BE2C (cell line): ENCODE measurements around the gene RRP7A.
"Not testable (repeated sequence)": the region's sequence is repeated elsewhere in the genome, so short reads cannot be mapped to it uniquely, and the experiment has no call there.

ENCODE experiments used
- DNase-seq: peaks from one replicate; pipeline ENCODE4 v3.0.0-alpha.2; 2020
- H3K27me3 ChIP-seq: fragments of 250-450 bp; sonication (Bioruptor Pico); 2 replicates; pipeline ENCODE4 v1.5.1; 2020; ENCODE audit warnings: mild to moderate bottlenecking
- H3K36me3 ChIP-seq: fragments of 250-450 bp; sonication (Bioruptor Pico); 2 replicates; pipeline ENCODE4 v1.5.1; 2020; ENCODE audit warnings: mild to moderate bottlenecking
- H3K4me1 ChIP-seq: fragments of 250-450 bp; sonication (Bioruptor Pico); 2 replicates; pipeline ENCODE4 v1.5.1; 2020
- H3K4me3 ChIP-seq: 2 replicates; pipeline ENCODE4 v1.5.1; 2011; ENCODE audit warnings: low read depth, low read length
- H3K9me3 ChIP-seq: fragments of 250-450 bp; sonication (Bioruptor Pico); 2 replicates; pipeline ENCODE4 v1.5.1; 2020
- TF ChIP-seq, protein P1 (sequence below): IDR thresholded peaks from 2 replicates; pipeline ENCODE4 v1.5.1; 2012; ENCODE audit warnings: mild to moderate bottlenecking, low read depth, low read length

The RRP7A gene

DNA sequence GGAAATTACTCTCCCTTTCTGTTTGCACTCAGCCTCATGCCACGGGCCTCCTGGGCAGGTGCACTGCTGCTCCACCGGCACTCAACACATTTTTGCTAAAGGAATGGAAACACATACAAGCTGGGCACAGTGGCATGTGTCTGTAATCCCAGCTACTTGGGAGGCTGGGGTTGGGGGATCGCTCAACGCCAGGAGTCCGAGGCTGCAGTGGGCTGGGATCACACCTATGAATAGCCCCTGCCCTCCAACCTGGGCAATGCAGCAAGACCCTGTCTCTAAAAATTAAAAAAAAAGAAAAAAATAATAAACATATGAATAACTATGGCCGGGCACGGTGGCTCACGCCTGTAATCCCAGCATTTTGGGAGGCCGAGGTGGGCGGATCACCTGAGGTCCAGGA is 30.6 kb downstream of the RRP7A start:
- Histone ChIP-seq H3K27me3 (no peaks in the 10 kb centered on the region), H3K9me3 (no peaks in the 10 kb centered on the region), H3K4me1 (no peaks in the 10 kb centered on the region), H3K4me3 (no peak overlapping the region), H3K36me3 (no peaks in the 10 kb centered on the region)
- no peak for DNase-seq
- TF ChIP-seq, protein P1, sequence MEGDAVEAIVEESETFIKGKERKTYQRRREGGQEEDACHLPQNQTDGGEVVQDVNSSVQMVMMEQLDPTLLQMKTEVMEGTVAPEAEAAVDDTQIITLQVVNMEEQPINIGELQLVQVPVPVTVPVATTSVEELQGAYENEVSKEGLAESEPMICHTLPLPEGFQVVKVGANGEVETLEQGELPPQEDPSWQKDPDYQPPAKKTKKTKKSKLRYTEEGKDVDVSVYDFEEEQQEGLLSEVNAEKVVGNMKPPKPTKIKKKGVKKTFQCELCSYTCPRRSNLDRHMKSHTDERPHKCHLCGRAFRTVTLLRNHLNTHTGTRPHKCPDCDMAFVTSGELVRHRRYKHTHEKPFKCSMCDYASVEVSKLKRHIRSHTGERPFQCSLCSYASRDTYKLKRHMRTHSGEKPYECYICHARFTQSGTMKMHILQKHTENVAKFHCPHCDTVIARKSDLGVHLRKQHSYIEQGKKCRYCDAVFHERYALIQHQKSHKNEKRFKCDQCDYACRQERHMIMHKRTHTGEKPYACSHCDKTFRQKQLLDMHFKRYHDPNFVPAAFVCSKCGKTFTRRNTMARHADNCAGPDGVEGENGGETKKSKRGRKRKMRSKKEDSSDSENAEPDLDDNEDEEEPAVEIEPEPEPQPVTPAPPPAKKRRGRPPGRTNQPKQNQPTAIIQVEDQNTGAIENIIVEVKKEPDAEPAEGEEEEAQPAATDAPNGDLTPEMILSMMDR, result no peak

DNA sequence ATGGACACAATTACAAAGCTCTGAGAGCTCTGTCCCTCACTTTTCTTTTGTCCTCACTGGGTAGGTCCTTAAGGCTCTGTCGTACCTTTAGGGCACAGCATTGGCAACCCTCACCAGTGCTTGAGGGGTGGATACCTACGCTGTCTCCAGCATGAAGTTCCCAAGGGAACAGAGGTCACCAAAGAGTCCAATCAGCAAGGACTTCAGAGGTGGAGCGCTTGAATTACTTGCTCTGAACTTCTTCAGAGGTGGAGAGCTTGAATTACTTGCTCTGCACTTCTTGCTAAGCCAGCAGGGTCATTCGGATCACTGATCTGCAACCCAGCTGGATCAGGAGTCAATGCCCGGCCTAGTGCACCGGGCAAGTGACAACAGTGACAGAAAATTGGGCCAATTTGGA is 35.1 kb downstream of the RRP7A start:
- no peak for DNase-seq
- TF ChIP-seq, protein P1, result no peak
- H3K4me3 ChIP-seq, result no peak overlapping the region
- no peaks in the 10 kb centered on the region for H3K36me3 ChIP-seq
- no peaks in the 10 kb centered on the region for H3K4me1 ChIP-seq
- no peaks in the 10 kb centered on the region for H3K9me3 ChIP-seq
- H3K27me3 ChIP-seq, result no peaks in the 10 kb centered on the region

DNA sequence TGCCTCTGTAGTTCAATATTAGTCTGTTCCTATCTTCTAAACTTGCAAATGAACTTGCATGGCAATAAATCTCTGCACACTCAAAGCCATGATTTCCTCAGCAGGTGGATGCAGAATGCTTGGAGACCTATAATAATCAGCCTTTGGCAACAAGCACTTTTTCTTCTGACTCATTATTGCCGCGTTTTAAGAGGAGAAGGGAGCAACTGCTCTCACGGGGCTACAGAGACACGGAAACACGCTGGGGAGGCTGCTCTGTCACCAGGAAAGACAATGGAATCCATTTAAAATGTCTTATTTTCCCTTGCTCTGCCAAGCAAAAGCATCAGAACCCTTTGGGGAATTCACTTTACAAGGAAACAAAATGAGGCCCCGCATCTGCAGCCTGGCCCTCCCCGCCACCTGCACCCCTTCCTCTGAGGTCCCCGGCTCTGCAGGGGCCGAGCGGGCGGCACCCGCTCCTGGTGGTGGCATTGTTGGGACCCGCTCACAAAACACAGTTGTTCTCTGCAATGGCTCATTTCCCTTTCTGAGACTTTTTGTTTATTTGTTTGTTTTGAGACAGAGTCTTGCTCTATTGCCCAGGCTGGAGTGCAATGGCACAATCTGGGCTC is 35.9 kb downstream of the RRP7A start:
- not testable (repeated sequence) for H3K9me3 ChIP-seq, H3K36me3 ChIP-seq, H3K4me3 ChIP-seq, H3K4me1 ChIP-seq, H3K27me3 ChIP-seq, DNase-seq

DNA sequence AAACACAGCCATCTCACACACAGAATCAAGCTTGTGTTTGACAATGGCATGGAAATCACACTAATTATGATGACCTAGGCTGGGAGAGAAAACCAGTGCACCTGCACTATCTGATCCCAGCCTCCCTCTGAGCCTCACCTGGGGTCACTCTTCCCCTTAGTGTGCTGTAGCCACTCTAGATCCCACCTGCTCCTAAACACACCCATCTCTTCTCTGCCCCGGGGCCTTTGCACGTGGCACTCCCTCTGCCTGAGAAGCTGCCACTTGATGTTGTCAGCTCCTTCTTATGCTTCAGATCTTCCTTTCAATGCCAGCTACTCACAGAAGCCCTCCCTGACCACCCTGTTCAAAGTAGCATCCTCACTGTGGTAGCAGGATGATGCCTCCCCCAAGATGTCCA is 44.5 kb downstream of the RRP7A start:
- Histone ChIP-seq H3K36me3 (no peaks in the 10 kb centered on the region), H3K4me1 (peaks cover 3% of the 10 kb centered on the region), H3K4me3 (no peak overlapping the region), H3K27me3 (no peaks in the 10 kb centered on the region), H3K9me3 (no peaks in the 10 kb centered on the region)
- no peak for DNase-seq
- TF ChIP-seq, protein P1, result no peak

DNA sequence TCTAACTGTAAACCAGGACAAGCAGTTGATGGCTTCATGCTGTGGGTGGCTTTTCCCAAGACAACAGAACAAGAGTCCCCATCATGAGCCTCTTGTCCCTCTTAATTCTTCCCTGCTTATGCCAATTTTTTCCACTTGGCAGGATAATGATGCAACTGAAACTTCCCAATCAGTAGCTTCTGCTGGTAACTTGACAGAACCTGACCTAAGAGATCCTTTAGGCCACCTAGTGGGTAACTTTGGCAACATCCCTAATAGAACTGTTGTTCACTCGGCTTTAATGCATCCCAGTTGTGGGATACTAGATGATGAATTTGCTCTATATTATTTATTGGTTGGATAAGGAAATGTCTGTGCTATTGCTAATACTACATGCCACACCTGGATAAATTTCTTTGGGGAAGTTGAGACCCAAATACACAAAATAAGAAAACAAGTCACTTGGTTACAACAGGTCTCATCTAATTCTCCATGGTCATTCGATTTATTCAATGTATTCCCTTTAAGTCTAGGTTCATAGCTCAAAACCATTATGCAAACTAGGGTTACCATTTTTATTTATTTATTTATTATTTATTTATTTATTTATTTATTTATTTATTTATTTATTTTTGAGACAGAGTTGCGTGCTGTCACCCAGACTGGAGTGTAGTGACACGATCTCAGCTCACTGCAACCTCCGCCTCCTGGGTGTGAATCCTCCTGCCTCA is 46.0 kb downstream of the RRP7A start:
- H3K4me1 ChIP-seq, result peaks cover 3% of the 10 kb centered on the region
- H3K36me3 ChIP-seq, result no peaks in the 10 kb centered on the region
- DNase-seq, result peak; percentile 42
- TF ChIP-seq, protein P1, result peak; percentile 87
- H3K27me3 ChIP-seq, result no peaks in the 10 kb centered on the region
- no peaks in the 10 kb centered on the region for H3K9me3 ChIP-seq
- H3K4me3 ChIP-seq, result no peak overlapping the region

DNA sequence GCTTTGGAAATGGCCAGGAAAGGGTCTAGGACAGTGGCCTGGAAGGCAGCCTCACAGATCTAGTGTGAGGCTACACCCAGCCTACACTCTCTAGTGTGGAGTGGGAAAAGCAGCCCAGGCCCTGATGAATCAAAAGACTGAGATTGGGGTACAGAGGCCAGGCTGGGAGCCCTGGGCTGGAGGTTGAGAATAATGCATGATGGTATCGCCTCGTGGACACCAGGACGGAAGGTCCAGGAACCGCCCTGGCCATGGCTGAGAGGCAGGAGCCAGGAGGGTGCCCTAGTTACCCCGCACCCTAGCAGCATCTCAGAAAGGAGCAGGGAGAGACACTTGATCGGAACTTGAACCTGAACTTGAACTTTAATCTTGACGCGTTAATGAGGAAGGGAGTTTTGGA is 46.9 kb downstream of the RRP7A start:
- TF ChIP-seq, protein P1, result no peak
- H3K4me3 ChIP-seq, result no peak overlapping the region

More for the DNA sequence above, 46.9 kb downstream of the RRP7A start:
- DNase-seq, result no peak
- peaks cover 3% of the 10 kb centered on the region for H3K4me1 ChIP-seq
- no peaks in the 10 kb centered on the region for H3K27me3 ChIP-seq
- no peaks in the 10 kb centered on the region for H3K36me3 ChIP-seq
- no peaks in the 10 kb centered on the region for H3K9me3 ChIP-seq
